ENCODE data around the gene PSMG3.

DNA sequence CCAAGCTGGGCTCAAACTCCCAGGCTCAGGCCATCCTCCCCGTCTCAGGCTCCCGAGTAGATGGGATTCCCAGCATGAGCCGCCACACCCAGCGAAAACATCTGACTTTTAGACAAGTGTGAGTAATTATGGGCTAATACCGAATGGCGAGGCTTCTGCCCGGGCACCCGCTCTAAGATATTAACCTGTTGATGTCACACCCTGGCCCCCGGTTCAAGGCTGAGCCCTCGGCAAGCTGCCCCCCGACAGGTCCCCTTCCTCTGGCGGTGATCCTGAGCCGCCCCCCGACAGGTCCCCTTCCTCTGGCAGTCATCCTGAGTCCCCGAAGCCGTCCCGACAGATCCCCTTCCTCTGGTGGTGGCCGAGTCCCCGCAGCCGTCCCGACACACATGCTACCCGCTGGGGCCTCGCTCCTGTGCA is 5.2 kb downstream of the PSMG3 start:
- no peak for TF ChIP-seq POLR2A (IDR thresholded peaks at IDR 0.05)
- TF ChIP-seq, protein P1, sequence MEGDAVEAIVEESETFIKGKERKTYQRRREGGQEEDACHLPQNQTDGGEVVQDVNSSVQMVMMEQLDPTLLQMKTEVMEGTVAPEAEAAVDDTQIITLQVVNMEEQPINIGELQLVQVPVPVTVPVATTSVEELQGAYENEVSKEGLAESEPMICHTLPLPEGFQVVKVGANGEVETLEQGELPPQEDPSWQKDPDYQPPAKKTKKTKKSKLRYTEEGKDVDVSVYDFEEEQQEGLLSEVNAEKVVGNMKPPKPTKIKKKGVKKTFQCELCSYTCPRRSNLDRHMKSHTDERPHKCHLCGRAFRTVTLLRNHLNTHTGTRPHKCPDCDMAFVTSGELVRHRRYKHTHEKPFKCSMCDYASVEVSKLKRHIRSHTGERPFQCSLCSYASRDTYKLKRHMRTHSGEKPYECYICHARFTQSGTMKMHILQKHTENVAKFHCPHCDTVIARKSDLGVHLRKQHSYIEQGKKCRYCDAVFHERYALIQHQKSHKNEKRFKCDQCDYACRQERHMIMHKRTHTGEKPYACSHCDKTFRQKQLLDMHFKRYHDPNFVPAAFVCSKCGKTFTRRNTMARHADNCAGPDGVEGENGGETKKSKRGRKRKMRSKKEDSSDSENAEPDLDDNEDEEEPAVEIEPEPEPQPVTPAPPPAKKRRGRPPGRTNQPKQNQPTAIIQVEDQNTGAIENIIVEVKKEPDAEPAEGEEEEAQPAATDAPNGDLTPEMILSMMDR (IDR thresholded peaks at IDR 0.05): no peak
